ENCODE results near the gene PTH2. TPM values are rescaled to one million over a fixed set of nuclear protein-coding genes. Genes with fewer than 3 reads are reported as not detected.
A peak's percentile ranks its signal among the peaks of the same experiment; 100 is the strongest.

Gene PTH2
- total RNA-seq, 1 experiment from 2014 or later: 0.96 TPM

DNA sequence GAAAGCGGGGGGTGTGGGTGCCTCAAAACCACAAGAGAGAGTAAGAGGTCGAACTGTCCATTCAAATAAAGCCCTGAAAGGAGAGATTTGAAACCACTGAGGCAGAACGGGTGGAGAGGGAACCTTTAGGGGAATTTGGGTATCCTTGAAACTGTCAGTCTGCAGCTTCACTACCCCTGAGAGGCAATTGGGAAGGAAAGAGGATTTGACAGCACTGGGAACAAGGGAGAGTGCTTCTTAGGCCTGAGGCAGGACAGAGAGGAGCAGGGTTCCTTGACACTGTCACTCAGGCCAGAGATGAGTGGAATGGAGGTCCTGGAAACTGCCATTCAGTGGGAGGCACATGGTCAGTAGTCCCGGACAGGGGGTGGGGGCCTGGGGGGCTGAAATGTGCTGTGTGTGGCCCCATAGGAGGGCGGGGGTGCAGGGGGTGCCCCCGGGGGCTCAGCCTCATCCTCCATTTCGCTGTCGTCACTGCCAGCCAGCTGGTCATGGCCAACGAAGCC is 7.0 kb upstream of the PTH2 start:
- H3T11ph ChIP-seq (ENCODE audit: low read length): no peak overlapping the region
- H3K23me2 ChIP-seq (ENCODE audit: insufficient read length, low read depth, low read length, poor library complexity, severe bottlenecking): peaks cover 20% of the 10 kb centered on the region
- Mint-ChIP-seq H3K4me3 (peak overlapping the region in 1 of 2 experiments; percentile 1; a peak in 1 of 5 replicates), H3K27ac (peak overlapping the region in 2 of 3 experiments; percentile 0 to 1; a peak in 1 of 7 replicates), H3K27me3 (ENCODE audit: low read depth) (peaks cover 79% of the 10 kb centered on the region), H3K4me1 (peaks cover 44 to 78% of the 10 kb centered on the region in 2 experiments), H3K9me3 (peaks cover 4 to 5% of the 10 kb centered on the region in 2 experiments; a peak in 3 of 5 replicates), H3K36me3 (ENCODE audit: insufficient read depth in 1 of 3, low read depth in 3 of 3) (peaks cover 3 to 15% (median 6%) of the 10 kb centered on the region in 3 experiments)
- DNase-seq: no peak
- no CpG with 5 or more reads among the region's 9 CpGs for WGBS (ENCODE audit: extremely low coverage, insufficient read length, low lambda C conversion rate)
- H3K79me2 ChIP-seq (ENCODE audit: insufficient read depth, low read length): no peaks in the 10 kb centered on the region
- H3K4me1 ChIP-seq (ENCODE audit: insufficient read depth, low read length): no peaks in the 10 kb centered on the region; the same call in none of the 2 replicates
- no peak overlapping the region for H3K23ac ChIP-seq (ENCODE audit: insufficient read length, low read depth, low read length)
- no peak overlapping the region for H3K56ac ChIP-seq (ENCODE audit: insufficient read length, low read depth, low read length)
- no peak overlapping the region for H3K9ac ChIP-seq (ENCODE audit: extremely low read depth, insufficient read length, low read length)
- no peak overlapping the region for H2BK20ac ChIP-seq (ENCODE audit: low read depth, low read length, poor library complexity, severe bottlenecking)
- no peak overlapping the region for H3K4me2 ChIP-seq (ENCODE audit: insufficient read depth, insufficient read length, low read length)
- no peaks in the 10 kb centered on the region for H4K20me1 ChIP-seq (ENCODE audit: control insufficient read depth, insufficient read depth, insufficient read length)
- peaks cover 8% of the 10 kb centered on the region; the same call in 1 of the 2 replicates for H3K27me3 ChIP-seq (ENCODE audit: insufficient read depth, low read length)
- H3K4ac ChIP-seq (ENCODE audit: low read depth, low read length): no peak overlapping the region
- no peak overlapping the region for H2AK5ac ChIP-seq (ENCODE audit: insufficient read length, low read length)
- H2AFZ ChIP-seq (ENCODE audit: low read length): no peak overlapping the region
- no peak overlapping the region for H4K5ac ChIP-seq (ENCODE audit: insufficient read length, low read depth, low read length)
- H2BK15ac ChIP-seq (ENCODE audit: low read depth, low read length): no peak overlapping the region
- H3K18ac ChIP-seq (ENCODE audit: insufficient read length, low read depth, low read length): no peak overlapping the region
- no peak overlapping the region for H2BK12ac ChIP-seq (ENCODE audit: insufficient read length, low read depth, low read length)
- no peak overlapping the region for H4K8ac ChIP-seq (replicated peaks; ENCODE audit: insufficient read length, low read depth, low read length)
- no peak overlapping the region for H2BK5ac ChIP-seq (ENCODE audit: insufficient read length, low read length)
- no peaks in the 10 kb centered on the region for H3K9me3 ChIP-seq (ENCODE audit: control insufficient read depth, low read depth, low read length)
- no peak overlapping the region for H4K91ac ChIP-seq (ENCODE audit: insufficient read length, low read depth, low read length)
- H3K14ac ChIP-seq (ENCODE audit: insufficient read depth, low read length): no peak overlapping the region
- H3K27ac ChIP-seq (ENCODE audit: insufficient read length, low read depth, low read length): no peak overlapping the region
- H2BK120ac ChIP-seq (ENCODE audit: low read depth, low read length, poor library complexity, severe bottlenecking): no peak overlapping the region
- TF ChIP-seq, protein P1, sequence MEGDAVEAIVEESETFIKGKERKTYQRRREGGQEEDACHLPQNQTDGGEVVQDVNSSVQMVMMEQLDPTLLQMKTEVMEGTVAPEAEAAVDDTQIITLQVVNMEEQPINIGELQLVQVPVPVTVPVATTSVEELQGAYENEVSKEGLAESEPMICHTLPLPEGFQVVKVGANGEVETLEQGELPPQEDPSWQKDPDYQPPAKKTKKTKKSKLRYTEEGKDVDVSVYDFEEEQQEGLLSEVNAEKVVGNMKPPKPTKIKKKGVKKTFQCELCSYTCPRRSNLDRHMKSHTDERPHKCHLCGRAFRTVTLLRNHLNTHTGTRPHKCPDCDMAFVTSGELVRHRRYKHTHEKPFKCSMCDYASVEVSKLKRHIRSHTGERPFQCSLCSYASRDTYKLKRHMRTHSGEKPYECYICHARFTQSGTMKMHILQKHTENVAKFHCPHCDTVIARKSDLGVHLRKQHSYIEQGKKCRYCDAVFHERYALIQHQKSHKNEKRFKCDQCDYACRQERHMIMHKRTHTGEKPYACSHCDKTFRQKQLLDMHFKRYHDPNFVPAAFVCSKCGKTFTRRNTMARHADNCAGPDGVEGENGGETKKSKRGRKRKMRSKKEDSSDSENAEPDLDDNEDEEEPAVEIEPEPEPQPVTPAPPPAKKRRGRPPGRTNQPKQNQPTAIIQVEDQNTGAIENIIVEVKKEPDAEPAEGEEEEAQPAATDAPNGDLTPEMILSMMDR (conservative IDR thresholded peaks at IDR 0.05): no peak
- H3K79me1 ChIP-seq (ENCODE audit: insufficient read depth, low read depth, low read length, poor library complexity, severe bottlenecking): no peaks in the 10 kb centered on the region
